Calu3 (cell line): ENCODE data around the gene MACROD2. TPM values are rescaled to one million over a fixed set of nuclear protein-coding genes. Genes with fewer than 3 reads are reported as not detected.

Experiments used
- BruUV-seq: library from RNA; stranded (reverse); fragments of 400-500 nt; replicated peaks from 2 replicates; lab custom pipeline; 2021; lab: Mats Ljungman, UMichigan
- CTCF ChIA-PET: fragments of 300-600 bp; sonication (Branson Sonifier 250); formaldehyde crosslinking; loops from one replicate; lab custom pipeline; 2022; ENCODE audit warnings: antibody characterized with exemption; lab: Charles Lee
- DNase-seq: peaks from one replicate; pipeline ENCODE4 v3.0.0; 2022
- H3K27ac Mint-ChIP-seq: one replicate; pipeline ENCODE4 v1.8.0; 2022; ENCODE audit warnings: mixed read lengths; ENCODE audit not compliant: unreplicated experiment
- H3K27me3 Mint-ChIP-seq: one replicate; pipeline ENCODE4 v1.8.0; 2022; ENCODE audit warnings: mixed read lengths; ENCODE audit not compliant: unreplicated experiment
- H3K36me3 Mint-ChIP-seq: one replicate; pipeline ENCODE4 v1.8.0; 2022; ENCODE audit warnings: mild to moderate bottlenecking, moderate library complexity, mixed read lengths; ENCODE audit not compliant: insufficient read depth, unreplicated experiment
- H3K4me1 Mint-ChIP-seq: one replicate; pipeline ENCODE4 v1.8.0; 2022; ENCODE audit warnings: mild to moderate bottlenecking, low read depth, mixed read lengths; ENCODE audit not compliant: unreplicated experiment
- H3K4me3 Mint-ChIP-seq: one replicate; pipeline ENCODE4 v1.8.0; 2022; ENCODE audit warnings: mild to moderate bottlenecking, low read depth, moderate library complexity, mixed read lengths; ENCODE audit not compliant: unreplicated experiment
- H3K9me3 Mint-ChIP-seq: one replicate; pipeline ENCODE4 v1.8.0; 2022; ENCODE audit warnings: low read depth, mixed read lengths; ENCODE audit not compliant: unreplicated experiment
- intact Hi-C: fragments of 100-400 bp; cut with micrococcal nuclease; formaldehyde crosslinking; loops from one replicate; pipeline ENCODE4 v1.10.0; 2022; ENCODE audit not compliant: unreplicated experiment
- total RNA-seq: library from RNA; stranded (reverse); gene quantifications from 2 replicates; pipeline ENCODE4 v1.2.3, GENCODE V29; 2022
- TF ChIP-seq, protein P1 (sequence below): fragments of 200-600 bp; IDR thresholded peaks from one replicate; pipeline ENCODE4 v1.8.0; 2022; ENCODE audit warnings: antibody characterized with exemption; ENCODE audit not compliant: unreplicated experiment

MACROD2 gene
- total RNA-seq, 1 experiment from 2014 or later = 29.4 TPM

DNA sequence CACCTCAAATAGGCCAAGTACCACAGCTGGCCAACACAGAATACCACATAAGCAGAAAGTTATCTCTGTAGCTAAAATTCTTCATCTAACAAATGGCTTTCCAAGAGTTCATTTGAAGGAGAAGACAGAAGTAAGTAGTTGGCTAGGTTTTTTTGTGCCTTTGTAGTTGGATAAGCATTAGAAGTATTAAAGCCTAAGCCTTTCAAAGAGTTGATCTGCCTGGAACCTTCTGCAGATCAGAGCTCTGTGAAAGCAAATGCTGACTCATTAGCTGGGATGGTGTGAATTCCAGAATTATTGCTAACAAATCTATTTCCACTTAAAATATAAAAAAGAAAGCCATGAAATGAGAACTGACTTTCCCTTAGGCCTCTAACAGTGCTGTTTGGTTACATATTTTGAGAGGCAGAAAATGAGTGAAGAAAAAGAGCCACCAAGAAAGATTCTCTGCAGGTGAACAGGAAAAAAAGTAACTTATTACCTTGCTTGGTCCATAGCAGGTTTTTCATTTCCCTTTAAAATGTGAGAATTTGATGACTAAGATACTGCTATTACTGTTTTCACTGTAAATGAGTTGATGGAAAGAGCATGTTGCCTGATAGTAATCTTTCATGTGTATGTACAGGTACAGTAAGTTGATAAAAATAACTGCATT is 1105.3 kb downstream of the MACROD2 start:
- CTCF ChIA-PET = no interaction called here
- DNase-seq = no peak
- Mint-ChIP-seq H3K27ac (no peak overlapping the region), H3K4me3 (no peak overlapping the region), H3K4me1 (no peaks in the 10 kb centered on the region), H3K27me3 (no peaks in the 10 kb centered on the region), H3K9me3 (no peaks in the 10 kb centered on the region), H3K36me3 (no peaks in the 10 kb centered on the region)
- no TSS peak for BruUV-seq
- TF ChIP-seq, protein P1, sequence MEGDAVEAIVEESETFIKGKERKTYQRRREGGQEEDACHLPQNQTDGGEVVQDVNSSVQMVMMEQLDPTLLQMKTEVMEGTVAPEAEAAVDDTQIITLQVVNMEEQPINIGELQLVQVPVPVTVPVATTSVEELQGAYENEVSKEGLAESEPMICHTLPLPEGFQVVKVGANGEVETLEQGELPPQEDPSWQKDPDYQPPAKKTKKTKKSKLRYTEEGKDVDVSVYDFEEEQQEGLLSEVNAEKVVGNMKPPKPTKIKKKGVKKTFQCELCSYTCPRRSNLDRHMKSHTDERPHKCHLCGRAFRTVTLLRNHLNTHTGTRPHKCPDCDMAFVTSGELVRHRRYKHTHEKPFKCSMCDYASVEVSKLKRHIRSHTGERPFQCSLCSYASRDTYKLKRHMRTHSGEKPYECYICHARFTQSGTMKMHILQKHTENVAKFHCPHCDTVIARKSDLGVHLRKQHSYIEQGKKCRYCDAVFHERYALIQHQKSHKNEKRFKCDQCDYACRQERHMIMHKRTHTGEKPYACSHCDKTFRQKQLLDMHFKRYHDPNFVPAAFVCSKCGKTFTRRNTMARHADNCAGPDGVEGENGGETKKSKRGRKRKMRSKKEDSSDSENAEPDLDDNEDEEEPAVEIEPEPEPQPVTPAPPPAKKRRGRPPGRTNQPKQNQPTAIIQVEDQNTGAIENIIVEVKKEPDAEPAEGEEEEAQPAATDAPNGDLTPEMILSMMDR = no peak
- intact Hi-C loops = no loop called here

DNA sequence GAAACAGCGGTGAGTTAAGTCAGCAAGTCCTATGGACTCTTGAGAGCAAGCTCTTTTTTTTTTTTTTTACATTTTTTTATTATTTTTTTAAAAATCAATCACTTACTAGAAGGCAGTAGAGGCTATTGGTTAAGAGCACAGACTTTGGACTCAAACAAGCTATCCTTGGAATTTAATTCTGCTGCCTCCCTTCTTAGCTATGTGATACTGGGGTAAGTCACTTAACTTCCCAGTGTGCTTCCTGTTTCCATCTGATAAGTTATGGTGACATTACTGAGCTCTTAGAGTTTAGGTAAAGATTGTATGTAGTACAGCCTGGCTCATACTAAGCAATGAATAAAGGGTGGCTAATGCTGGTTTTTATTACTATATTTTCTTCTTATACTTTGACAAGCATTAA is 1112.6 kb downstream of the MACROD2 start:
- Mint-ChIP-seq H3K9me3 (no peaks in the 10 kb centered on the region), H3K4me3 (no peak overlapping the region), H3K4me1 (no peaks in the 10 kb centered on the region), H3K36me3 (no peaks in the 10 kb centered on the region), H3K27me3 (no peaks in the 10 kb centered on the region), H3K27ac (no peak overlapping the region)
- DNase-seq = no peak
- CTCF ChIA-PET = interaction anchor here (0.6 kb wide), 1 partner anchor 123 kb away, joined by 8 read pairs; no protein-coding TSS in a partner anchor
- no TSS peak for BruUV-seq
- intact Hi-C loops = no loop called here
- TF ChIP-seq, protein P1 = no peak

DNA sequence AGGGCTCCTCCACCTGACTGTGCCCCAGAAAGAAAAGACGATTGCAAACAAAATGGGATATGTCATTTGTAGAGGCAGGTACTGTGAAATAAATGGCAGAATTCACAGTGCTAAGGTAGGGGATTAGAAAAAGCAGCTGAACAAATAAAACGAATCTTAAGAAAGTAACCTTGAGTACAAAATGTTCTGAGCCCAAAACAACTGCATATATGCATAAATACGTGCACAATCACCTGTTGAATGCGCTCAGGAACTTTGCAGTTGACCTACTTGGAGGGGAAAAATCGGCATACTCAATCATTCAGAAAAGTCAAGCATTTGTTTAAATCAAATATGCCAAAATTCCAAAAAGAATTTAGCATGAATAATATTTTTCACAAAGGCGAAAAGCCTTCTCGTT is 1114.2 kb downstream of the MACROD2 start:
- Mint-ChIP-seq H3K27ac (no peak overlapping the region), H3K4me3 (no peak overlapping the region), H3K9me3 (no peaks in the 10 kb centered on the region), H3K36me3 (no peaks in the 10 kb centered on the region), H3K4me1 (no peaks in the 10 kb centered on the region), H3K27me3 (no peaks in the 10 kb centered on the region)
- CTCF ChIA-PET = no interaction called here
- intact Hi-C loops = no loop called here
- BruUV-seq = no TSS peak
- TF ChIP-seq, protein P1 = no peak
- no peak for DNase-seq

DNA sequence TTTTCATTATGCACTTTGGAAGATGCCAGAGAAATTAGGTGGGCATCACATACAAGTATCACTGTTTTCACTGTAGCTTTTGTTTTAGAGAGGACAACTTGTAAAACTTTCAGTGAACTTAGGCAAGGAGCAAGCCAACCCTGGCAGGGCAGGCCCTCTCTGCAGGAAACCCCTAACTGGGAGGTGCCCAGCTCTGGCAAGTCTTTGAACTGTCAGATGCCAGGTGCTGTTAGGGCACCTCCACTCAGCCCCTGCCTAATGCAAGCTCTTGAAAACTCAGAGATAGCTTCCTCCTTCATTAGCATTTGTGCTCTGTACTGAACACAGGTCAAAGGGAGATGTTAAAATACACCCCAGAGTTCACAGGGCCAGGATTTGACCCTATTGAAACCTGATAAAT is 1116.3 kb downstream of the MACROD2 start:
- H3K36me3 Mint-ChIP-seq = no peaks in the 10 kb centered on the region
- no peak overlapping the region for H3K27ac Mint-ChIP-seq
- DNase-seq = no peak
- no peaks in the 10 kb centered on the region for H3K4me1 Mint-ChIP-seq
- CTCF ChIA-PET = no interaction called here
- H3K9me3 Mint-ChIP-seq = no peaks in the 10 kb centered on the region
- TF ChIP-seq, protein P1 = no peak
- intact Hi-C loops = no loop called here
- no peaks in the 10 kb centered on the region for H3K27me3 Mint-ChIP-seq
- H3K4me3 Mint-ChIP-seq = no peak overlapping the region
- BruUV-seq = no TSS peak
